CD14-positive monocyte (primary cell): ENCODE data around the gene IL37. TPM values are rescaled to one million over a fixed set of nuclear protein-coding genes. Genes with fewer than 3 reads are reported as not detected.

Source experiments
- DNase-seq, 3 donors: peaks; one replicate each; pipeline ENCODE4 v3.0.0-alpha.2; 2011 to 2022
- H2AFZ ChIP-seq: 2 replicates; pipeline ENCODE4 v1.6.0; 2012; ENCODE audit warnings: mild to moderate bottlenecking, low read depth, low read length, inconsistent platforms; ENCODE audit not compliant: insufficient read depth, poor library complexity, severe bottlenecking
- H3K27ac ChIP-seq, 2 donors: 1 replicate in 1 of 2; 2 replicates in 1 of 2; pipeline ENCODE4 v1.5.1; 2012 to 2013; ENCODE audit warnings: low read length in 2 of 2, control low read depth in 1 of 2, inconsistent platforms in 1 of 2, low read depth in 1 of 2, mild to moderate bottlenecking in 1 of 2
- H3K27me3 ChIP-seq, 2 donors: one replicate each; pipeline versions ENCODE4 v1.6.0 to v1.6.1; 2011 to 2013; ENCODE audit warnings: low read length in 2 of 2; ENCODE audit not compliant: control insufficient read depth in 2 of 2, insufficient read depth in 2 of 2
- H3K36me3 ChIP-seq, 2 donors: replicated peaks in 1 of 2; 1 replicate in 1 of 2; 2 replicates in 1 of 2; pipeline versions ENCODE4 v1.5.1 to v1.6.1; 2012 to 2013; ENCODE audit warnings: low read length in 2 of 2, control low read depth in 1 of 2, inconsistent platforms in 1 of 2, mild to moderate bottlenecking in 1 of 2; ENCODE audit not compliant: insufficient read depth in 2 of 2, control insufficient read depth in 1 of 2
- H3K4me1 ChIP-seq, 2 donors: 1 replicate in 1 of 2; 2 replicates in 1 of 2; pipeline versions ENCODE4 v1.5.1 to v1.6.1; 2012 to 2013; ENCODE audit warnings: low read length in 2 of 2, control low read depth in 1 of 2, inconsistent platforms in 1 of 2, mild to moderate bottlenecking in 1 of 2, moderate library complexity in 1 of 2; ENCODE audit not compliant: insufficient read depth in 2 of 2, control insufficient read depth in 1 of 2
- H3K4me2 ChIP-seq: replicated peaks from 2 replicates; pipeline ENCODE3; 2012; ENCODE audit warnings: low read length, moderate library complexity, mild to moderate bottlenecking; ENCODE audit not compliant: poor library complexity, severe bottlenecking; ENCODE audit errors: extremely low read depth
- H3K4me3 ChIP-seq, 3 experiments: fragments of 200-600 bp in 1 of 3; sonication (generic) in 1 of 3; replicated peaks in 1 of 3; 1 replicate in 2 of 3; 2 replicates in 1 of 3; pipeline ENCODE4 v1.5.1; 2011 to 2013; ENCODE audit warnings: low read length in 3 of 3, mild to moderate bottlenecking in 3 of 3, control low read depth in 2 of 3, low read depth in 2 of 3, inconsistent platforms in 1 of 3, moderate library complexity in 1 of 3
- H3K79me2 ChIP-seq: 2 replicates; pipeline ENCODE4 v1.6.0; 2012; ENCODE audit warnings: mild to moderate bottlenecking, control low read depth, inconsistent platforms, low read length, moderate library complexity; ENCODE audit not compliant: insufficient read depth
- H3K9ac ChIP-seq: 2 replicates; pipeline ENCODE4 v1.6.0; 2017; ENCODE audit warnings: low read length, mild to moderate bottlenecking; ENCODE audit not compliant: insufficient read depth, poor library complexity, severe bottlenecking
- H3K9me3 ChIP-seq, 2 donors: replicated peaks in 1 of 2; 1 replicate in 1 of 2; 2 replicates in 1 of 2; pipeline versions ENCODE4 v1.5.1 to v1.6.1; 2012 to 2013; ENCODE audit warnings: low read length in 2 of 2, control low read depth in 1 of 2; ENCODE audit not compliant: control insufficient read depth in 1 of 2, insufficient read depth in 1 of 2
- H4K20me1 ChIP-seq: 2 replicates; pipeline ENCODE4 v1.6.0; 2012; ENCODE audit warnings: mild to moderate bottlenecking, low read length, control low read depth, moderate library complexity; ENCODE audit not compliant: insufficient read depth
- H3K27ac Mint-ChIP-seq, 7 donors: one replicate each; pipeline ENCODE4 v1.8.0; 2020; ENCODE audit warnings: mild to moderate bottlenecking in 7 of 7, mixed read lengths in 7 of 7, moderate library complexity in 6 of 7, inconsistent platforms in 2 of 7
- H3K27me3 Mint-ChIP-seq, 3 donors: one replicate each; pipeline ENCODE4 v1.8.0; 2021 to 2022; ENCODE audit warnings: low read depth in 3 of 3, mild to moderate bottlenecking in 3 of 3, mixed read lengths in 3 of 3, moderate library complexity in 3 of 3, inconsistent platforms in 1 of 3
- H3K36me3 Mint-ChIP-seq, 2 donors: one replicate each; pipeline ENCODE4 v1.8.0; 2020; ENCODE audit warnings: mixed read lengths in 2 of 2, inconsistent platforms in 1 of 2, mild to moderate bottlenecking in 1 of 2
- H3K4me1 Mint-ChIP-seq: one replicate; pipeline ENCODE4 v1.8.0; 2020; ENCODE audit warnings: mild to moderate bottlenecking, mixed read lengths
- H3K4me3 Mint-ChIP-seq, 2 donors: one replicate each; pipeline ENCODE4 v1.8.0; 2020; ENCODE audit warnings: mild to moderate bottlenecking in 2 of 2, mixed read lengths in 2 of 2, moderate library complexity in 1 of 2
- H3K9me3 Mint-ChIP-seq, 7 donors: one replicate each; pipeline ENCODE4 v1.8.0; 2020 to 2022; ENCODE audit warnings: mixed read lengths in 7 of 7, mild to moderate bottlenecking in 6 of 7, moderate library complexity in 6 of 7, inconsistent platforms in 2 of 7
- WGBS: methylation state at CpG from one replicate; pipeline ENCODE4 v1.1.5; 2013; ENCODE audit warnings: missing lambda C conversion rate; ENCODE audit not compliant: insufficient coverage; 5-methylcytosine and 5-hydroxymethylcytosine counted together
- intact Hi-C, 2 donors: fragments of 100-400 bp; cut with micrococcal nuclease; formaldehyde crosslinking; loops; one replicate each; pipeline versions ENCODE4 v1.15.0 to v1.15.1; 2023
- polyA plus RNA-seq, 3 donors: library from polyadenylated mRNA; depleted of rRNA in 1 of 3; unstranded in 2 of 3; stranded (reverse) in 1 of 3; fragments of 300-500 nt in 2 of 3; fragments of >200 nt in 1 of 3; fragmentation: Illumina TruSeq in 2 of 3; gene quantifications; 1 replicate in 2 of 3; 2 replicates in 1 of 3; pipeline ENCODE4 v1.2.3, GENCODE V29; 2012 to 2021
- TF ChIP-seq, protein P1 (sequence below): fragments of 200-600 bp; IDR thresholded peaks from one replicate; pipeline ENCODE4 v1.8.0; 2022; ENCODE audit warnings: antibody characterized with exemption, mild to moderate bottlenecking

The IL37 gene
- polyA plus RNA-seq, 3 donors = not detected

DNA sequence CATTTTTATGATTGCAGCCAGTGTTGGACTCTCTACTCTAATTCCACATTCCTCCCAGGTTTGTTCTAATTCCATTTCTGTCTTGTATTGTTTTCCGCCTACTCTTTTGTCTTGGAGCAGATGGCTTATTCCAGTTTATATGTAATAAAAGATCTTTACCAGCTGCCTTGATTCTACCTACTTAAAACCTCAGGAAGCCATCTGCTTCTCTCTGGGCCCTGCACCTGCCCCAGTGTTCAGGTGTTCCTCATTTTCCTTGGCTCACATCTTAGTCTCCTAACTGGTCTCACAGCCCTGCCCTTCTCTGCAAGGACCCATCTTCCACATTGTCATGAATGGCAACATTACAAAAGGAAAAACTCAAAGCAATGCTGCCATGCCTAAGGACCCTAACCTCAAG lies 21.0 kb upstream of the IL37 start:
- Mint-ChIP-seq H3K27ac (peak overlapping the region in 1 of 7 donors; percentile 33), H3K27me3 (peaks cover 0 to 3% (median 0%) of the 10 kb centered on the region in 3 donors), H3K36me3 (no peaks in the 10 kb centered on the region), H3K9me3 (peaks cover 0 to 2% (median 0%) of the 10 kb centered on the region in 7 donors), H3K4me3 (no peak overlapping the region), H3K4me1 (peaks cover 20% of the 10 kb centered on the region)
- Histone ChIP-seq H3K36me3 (no peaks in the 10 kb centered on the region), H3K4me3 (no peak overlapping the region), H3K9me3 (no peaks in the 10 kb centered on the region), H3K4me1 (peaks cover 23 to 33% of the 10 kb centered on the region in 2 donors), H3K79me2 (no peaks in the 10 kb centered on the region), H4K20me1 (no peaks in the 10 kb centered on the region), H3K27ac (no peak overlapping the region), H2AFZ (no peak overlapping the region), H3K9ac (no peak overlapping the region), H3K4me2 (no peak overlapping the region), H3K27me3 (no peaks in the 10 kb centered on the region)
- WGBS = no CpG with 5 or more reads among the region's 1 CpG
- DNase-seq = no peak
- TF ChIP-seq, protein P1, sequence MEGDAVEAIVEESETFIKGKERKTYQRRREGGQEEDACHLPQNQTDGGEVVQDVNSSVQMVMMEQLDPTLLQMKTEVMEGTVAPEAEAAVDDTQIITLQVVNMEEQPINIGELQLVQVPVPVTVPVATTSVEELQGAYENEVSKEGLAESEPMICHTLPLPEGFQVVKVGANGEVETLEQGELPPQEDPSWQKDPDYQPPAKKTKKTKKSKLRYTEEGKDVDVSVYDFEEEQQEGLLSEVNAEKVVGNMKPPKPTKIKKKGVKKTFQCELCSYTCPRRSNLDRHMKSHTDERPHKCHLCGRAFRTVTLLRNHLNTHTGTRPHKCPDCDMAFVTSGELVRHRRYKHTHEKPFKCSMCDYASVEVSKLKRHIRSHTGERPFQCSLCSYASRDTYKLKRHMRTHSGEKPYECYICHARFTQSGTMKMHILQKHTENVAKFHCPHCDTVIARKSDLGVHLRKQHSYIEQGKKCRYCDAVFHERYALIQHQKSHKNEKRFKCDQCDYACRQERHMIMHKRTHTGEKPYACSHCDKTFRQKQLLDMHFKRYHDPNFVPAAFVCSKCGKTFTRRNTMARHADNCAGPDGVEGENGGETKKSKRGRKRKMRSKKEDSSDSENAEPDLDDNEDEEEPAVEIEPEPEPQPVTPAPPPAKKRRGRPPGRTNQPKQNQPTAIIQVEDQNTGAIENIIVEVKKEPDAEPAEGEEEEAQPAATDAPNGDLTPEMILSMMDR = no peak
- intact Hi-C loops = loop anchor here (5.0 to 10.0 kb wide), 4 partner anchors 47 to 143 kb away; no protein-coding TSS in a partner anchor

DNA sequence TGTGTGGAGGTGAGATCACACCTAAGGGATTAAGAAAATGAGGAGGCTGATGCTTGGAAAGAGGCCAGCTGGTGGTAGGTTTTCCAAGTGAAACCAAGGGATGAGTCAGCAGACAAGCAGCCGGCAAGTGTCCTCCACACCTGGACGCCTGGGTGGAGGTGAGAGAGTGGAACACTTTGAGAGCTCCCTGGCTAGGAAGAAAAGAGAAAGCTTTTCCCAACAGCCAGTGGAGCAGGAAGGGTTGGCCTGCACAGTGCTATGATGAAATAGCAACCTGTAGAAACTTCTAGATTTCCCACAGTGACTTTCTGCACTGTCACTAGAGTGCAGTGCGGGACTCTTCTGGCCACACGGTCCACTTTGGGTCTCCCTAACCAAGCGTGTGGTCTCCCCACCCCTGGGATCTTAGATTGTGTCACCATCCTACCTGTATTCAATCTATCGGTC lies 19.6 kb upstream of the IL37 start:
- H3K36me3 Mint-ChIP-seq = no peaks in the 10 kb centered on the region
- TF ChIP-seq, protein P1 = no peak
- DNase-seq = peak in 2 of 3 donors; percentile 49 to 67
- intact Hi-C loops = no loop called here
- Histone ChIP-seq H3K79me2 (no peaks in the 10 kb centered on the region), H3K27me3 (no peaks in the 10 kb centered on the region), H3K27ac (no peak overlapping the region), H2AFZ (no peak overlapping the region), H3K9ac (no peak overlapping the region), H3K4me2 (no peak overlapping the region), H4K20me1 (no peaks in the 10 kb centered on the region), H3K9me3 (no peaks in the 10 kb centered on the region), H3K4me1 (peaks cover 23 to 29% of the 10 kb centered on the region in 2 donors), H3K4me3 (no peak overlapping the region), H3K36me3 (no peaks in the 10 kb centered on the region)
- H3K27me3 Mint-ChIP-seq = no peaks in the 10 kb centered on the region
- peak overlapping the region in 5 of 7 donors; percentile 14 to 70 (median 46) for H3K27ac Mint-ChIP-seq
- no peak overlapping the region for H3K4me3 Mint-ChIP-seq
- WGBS = 0% methylated on average over 1 of the region's 6 CpGs
- peaks cover 17% of the 10 kb centered on the region for H3K4me1 Mint-ChIP-seq
- peaks cover 0 to 2% (median 0%) of the 10 kb centered on the region in 7 donors for H3K9me3 Mint-ChIP-seq
